GM19025 (cell line): Measurements from ENCODE around the gene CHD5.
A peak's percentile ranks its signal among the peaks of the same experiment; 100 is the strongest.

Source experiments
- ATAC-seq: cut with Tn5 transposase; IDR thresholded peaks from one replicate; pipeline ENCODE4 v1.9.1; 2021; ENCODE audit warnings: mild to moderate bottlenecking, low read depth, moderate library complexity; ENCODE audit not compliant: unreplicated experiment

The CHD5 gene

GRCh38 chr1:6205849-6206519, 25.9 kb upstream of the CHD5 start, which contains the start of gene RNF207:
TSS of gene RNF207 (plus strand) at chr1:6206119. CDS start at chr1:6206536, 417 bp downstream.
- peak; percentile 64 for ATAC-seq

GRCh38 chr1:6202256-6202655, 22.1 kb upstream of the CHD5 start:
- no peak for ATAC-seq

GRCh38 chr1:6200188-6200809, 20.2 kb upstream of the CHD5 start:
- ATAC-seq: no peak

GRCh38 chr1:6199298-6200187, 19.4 kb upstream of the CHD5 start, which contains the start of gene RPL22:
TSS of gene RPL22 (minus strand) at chr1:6199595. CDS start at chr1:6199573, 22 bp downstream.
- ATAC-seq: peak; percentile 91

- no peak for ATAC-seq
These were observed 18.7 kb upstream of the CHD5 start for GRCh38 chr1:6198646-6199297.

GRCh38 chr1:6197746-6198427, 17.8 kb upstream of the CHD5 start:
- ATAC-seq: no peak

- no peak for ATAC-seq
These were observed 11.8 kb upstream of the CHD5 start for GRCh38 chr1:6191968-6192367.

- no peak for ATAC-seq
These were observed 8.3 kb upstream of the CHD5 start for GRCh38 chr1:6188466-6188865.

- no peak for ATAC-seq
These were observed 5.7 kb upstream of the CHD5 start for GRCh38 chr1:6185635-6186382.

- no peak for ATAC-seq
These were observed 5.0 kb upstream of the CHD5 start for GRCh38 chr1:6185151-6185550.

- no peak for ATAC-seq
These were observed 4.1 kb upstream of the CHD5 start for GRCh38 chr1:6184083-6184783.

- ATAC-seq: no peak
These were observed 3.4 kb upstream of the CHD5 start for GRCh38 chr1:6183520-6183989.

- no peak for ATAC-seq
These were observed 1.2 kb upstream of the CHD5 start for GRCh38 chr1:6181347-6181770.

GRCh38 chr1:6180707-6181311, 688 bp upstream of the CHD5 start:
- no peak for ATAC-seq

- no peak for ATAC-seq
These were observed 451 bp downstream of the CHD5 start for GRCh38 chr1:6179564-6180175.

GRCh38 chr1:6178751-6179563, 1.2 kb downstream of the CHD5 start:
- ATAC-seq: no peak
